PC-9 (cell line): ENCODE measurements around the gene MS4A10. TPM values are rescaled to one million over a fixed set of nuclear protein-coding genes. Genes with fewer than 3 reads are reported as not detected.

Source experiments
- BruUV-seq: library from RNA; stranded (reverse); fragments of 400-500 nt; replicated peaks from 2 replicates; lab custom pipeline; 2021; lab: Mats Ljungman, UMichigan
- CTCF ChIA-PET: fragments of 300-600 bp; sonication (Branson Sonifier 250); formaldehyde crosslinking; loops from one replicate; lab custom pipeline; 2022; ENCODE audit warnings: antibody characterized with exemption; lab: Charles Lee
- POLR2A ChIA-PET: fragments of 300-600 bp; sonication (Branson Sonifier 250); formaldehyde crosslinking; loops from one replicate; lab custom pipeline; 2022; ENCODE audit warnings: antibody characterized with exemption; ENCODE audit not compliant: unreplicated experiment; lab: Charles Lee
- DNase-seq, 2 experiments: peaks; one replicate each; pipeline versions ENCODE4 v3.0.0 to v3.0.0-alpha.2; 2015 to 2022; ENCODE audit warnings: mixed read lengths in 1 of 2
- H2AFZ ChIP-seq: fragments of 200-600 bp; sonication (generic); 2 replicates; pipeline ENCODE4 v1.8.1; 2017; ENCODE audit warnings: antibody characterized with exemption
- H3F3A ChIP-seq: fragments of 200-600 bp; sonication (generic); 2 replicates; pipeline ENCODE4 v1.8.1; 2017; ENCODE audit warnings: antibody characterized with exemption, mild to moderate bottlenecking, low read depth; ENCODE audit not compliant: insufficient read depth
- H3K27ac ChIP-seq: fragments of 200-600 bp; sonication (generic); 2 replicates; pipeline ENCODE4 v1.6.1; 2016; ENCODE audit warnings: mixed run types
- H3K27me3 ChIP-seq: fragments of 200-600 bp; sonication (generic); 2 replicates; pipeline ENCODE4 v1.6.1; 2016; ENCODE audit warnings: low read depth, mixed run types; ENCODE audit not compliant: insufficient read depth
- H3K36me3 ChIP-seq: fragments of 200-600 bp; sonication (generic); 2 replicates; pipeline ENCODE4 v1.6.1; 2016; ENCODE audit warnings: low read depth, mixed run types
- H3K4me1 ChIP-seq: fragments of 200-600 bp; sonication (generic); replicated peaks from 2 replicates; pipeline ENCODE4 v1.6.1; 2016; ENCODE audit warnings: mixed run types; ENCODE audit not compliant: insufficient read depth
- H3K4me2 ChIP-seq: fragments of 200-600 bp; sonication (generic); 2 replicates; pipeline ENCODE4 v1.6.1; 2017; ENCODE audit warnings: mixed run types
- H3K4me3 ChIP-seq: fragments of 200-600 bp; sonication (generic); 2 replicates; pipeline ENCODE4 v1.6.1; 2016; ENCODE audit warnings: mixed run types
- H3K79me2 ChIP-seq: fragments of 200-600 bp; sonication (generic); 2 replicates; pipeline ENCODE4 v1.6.1; 2017; ENCODE audit warnings: low read depth, mixed run types
- H3K9me2 ChIP-seq: fragments of 200-600 bp; sonication (generic); 2 replicates; pipeline ENCODE4 v1.8.1; 2017; ENCODE audit warnings: mild to moderate bottlenecking; ENCODE audit not compliant: insufficient read depth
- H3K9me3 ChIP-seq: fragments of 200-600 bp; sonication (generic); 2 replicates; pipeline ENCODE4 v1.8.1; 2016; ENCODE audit warnings: low read depth; ENCODE audit not compliant: insufficient read depth
- H4K20me1 ChIP-seq: fragments of 200-600 bp; sonication (generic); 2 replicates; pipeline ENCODE4 v1.8.1; 2017; ENCODE audit not compliant: insufficient read depth
- CTCF ChIP-seq: fragments of 200-600 bp; sonication (generic); conservative IDR thresholded peaks from 2 replicates; pipeline ENCODE4 v1.6.1; 2017; ENCODE audit warnings: mixed run types, antibody characterized with exemption, mild to moderate bottlenecking, moderate library complexity
- EZH2 ChIP-seq: fragments of 200-600 bp; sonication (generic); IDR thresholded peaks from 2 replicates; pipeline ENCODE4 v1.8.0; 2017; ENCODE audit warnings: antibody characterized with exemption, low read depth
- intact Hi-C: fragments of 100-400 bp; cut with micrococcal nuclease; formaldehyde crosslinking; loops from one replicate; pipeline ENCODE4 v1.10.0; 2022; ENCODE audit not compliant: unreplicated experiment
- total RNA-seq: library from RNA; stranded (reverse); gene quantifications from 2 replicates; pipeline ENCODE4 v1.2.3, GENCODE V29; 2021

The MS4A10 gene
- total RNA-seq, 1 experiment from 2014 or later: not detected

DNA sequence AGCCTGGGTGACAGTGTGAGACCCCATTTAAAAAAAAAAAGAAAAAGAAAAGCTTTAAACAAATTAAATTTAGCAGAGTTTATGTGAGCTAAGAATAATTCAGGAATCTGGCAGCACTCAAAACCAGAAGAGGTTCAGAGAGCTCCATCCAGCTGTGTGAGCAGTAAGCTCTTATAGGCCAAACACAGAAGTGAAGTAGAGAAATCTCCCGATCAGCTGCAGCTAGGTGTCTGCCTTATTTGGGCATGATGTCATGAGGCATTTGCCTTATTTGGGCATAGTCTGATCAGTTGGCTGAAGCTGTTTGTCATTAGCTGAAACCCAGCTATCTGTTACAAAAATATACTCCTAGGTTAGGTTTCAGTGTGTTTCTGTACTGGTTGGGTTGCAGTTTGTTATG is 20.3 kb upstream of the MS4A10 start:
- no TSS peak for BruUV-seq
- H3K4me1 ChIP-seq: no peaks in the 10 kb centered on the region
- no peaks in the 10 kb centered on the region for H4K20me1 ChIP-seq
- TF ChIP-seq EZH2 (no peak), CTCF (no peak)
- H3K9me3 ChIP-seq: no peaks in the 10 kb centered on the region
- H3K4me2 ChIP-seq: no peak overlapping the region
- H3K4me3 ChIP-seq: no peak overlapping the region
- POLR2A ChIA-PET: no interaction called here
- no peak overlapping the region for H3K27ac ChIP-seq
- H3K9me2 ChIP-seq: no peaks in the 10 kb centered on the region
- H3F3A ChIP-seq: no peaks in the 10 kb centered on the region
- no peaks in the 10 kb centered on the region for H3K79me2 ChIP-seq
- no peaks in the 10 kb centered on the region for H3K36me3 ChIP-seq
- CTCF ChIA-PET: interaction anchor here (0.6 to 2.0 kb wide), 2 partner anchors 10 to 122 kb away, joined by 3 to 6 read pairs; no protein-coding TSS in a partner anchor
- intact Hi-C loops: no loop called here
- no peak for DNase-seq
- H3K27me3 ChIP-seq: peaks cover 94% of the 10 kb centered on the region
- no peak overlapping the region for H2AFZ ChIP-seq

DNA sequence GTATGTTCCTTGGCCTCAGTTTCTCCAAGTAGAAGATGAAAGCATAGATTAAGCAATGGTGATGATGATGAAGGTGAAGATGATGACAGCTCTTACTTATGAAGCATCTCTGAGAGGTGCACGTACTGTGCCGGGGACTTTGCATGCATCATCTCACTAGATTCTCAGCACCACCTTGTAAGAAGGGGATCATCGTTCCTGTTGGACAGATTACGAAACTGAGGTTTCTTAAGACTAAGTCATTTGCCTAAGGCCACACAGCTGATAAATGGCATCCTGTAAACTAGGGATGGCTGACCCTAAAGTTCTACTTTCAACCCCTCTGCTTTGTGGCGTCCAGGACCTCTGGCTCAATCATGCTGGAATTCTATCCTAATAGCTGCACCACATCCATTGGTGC is 19.8 kb upstream of the MS4A10 start:
- no peaks in the 10 kb centered on the region for H3K79me2 ChIP-seq
- H4K20me1 ChIP-seq: no peaks in the 10 kb centered on the region
- TF ChIP-seq EZH2: no peak
- no peak for TF ChIP-seq CTCF
- H3K27me3 ChIP-seq: peaks cover 94% of the 10 kb centered on the region
- peak in 1 of 2 experiments; percentile 9 for DNase-seq
- no peaks in the 10 kb centered on the region for H3K4me1 ChIP-seq
- H3K27ac ChIP-seq: no peak overlapping the region
- H3K9me2 ChIP-seq: no peaks in the 10 kb centered on the region
- no peak overlapping the region for H3K4me3 ChIP-seq
- BruUV-seq: no TSS peak
- no peaks in the 10 kb centered on the region for H3K9me3 ChIP-seq
- H3K4me2 ChIP-seq: no peak overlapping the region
- no peaks in the 10 kb centered on the region for H3K36me3 ChIP-seq
- intact Hi-C loops: no loop called here
- CTCF ChIA-PET: interaction anchor here (2.0 kb wide), 1 partner anchor 10 kb away, joined by 6 read pairs; no protein-coding TSS in a partner anchor
- H3F3A ChIP-seq: no peaks in the 10 kb centered on the region
- POLR2A ChIA-PET: no interaction called here
- no peak overlapping the region for H2AFZ ChIP-seq

DNA sequence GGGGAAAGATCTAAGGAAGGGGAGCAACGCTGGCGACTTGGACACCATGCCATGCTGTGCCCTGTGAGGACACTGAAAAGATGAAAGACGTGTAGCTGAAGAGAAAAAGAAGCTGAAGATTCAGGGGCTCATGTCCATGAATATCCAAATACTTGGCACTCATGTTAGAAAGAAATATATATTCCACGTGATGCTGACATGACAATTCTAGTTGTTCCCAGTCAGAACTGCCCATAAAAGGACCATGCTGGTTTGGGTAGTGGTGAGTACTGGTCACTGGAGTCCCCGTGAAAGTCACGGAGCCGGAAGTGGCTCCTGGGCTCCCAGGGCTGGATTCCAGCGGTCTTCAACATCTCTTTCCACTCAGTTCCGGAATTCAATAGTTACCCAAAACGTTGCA is 18.6 kb upstream of the MS4A10 start:
- Histone ChIP-seq H3K9me3 (no peaks in the 10 kb centered on the region), H3F3A (no peaks in the 10 kb centered on the region), H3K4me3 (no peak overlapping the region), H3K9me2 (no peaks in the 10 kb centered on the region), H4K20me1 (no peaks in the 10 kb centered on the region), H3K27ac (no peak overlapping the region), H3K4me1 (no peaks in the 10 kb centered on the region), H3K79me2 (no peaks in the 10 kb centered on the region), H3K36me3 (no peaks in the 10 kb centered on the region), H3K27me3 (peaks cover 94% of the 10 kb centered on the region), H2AFZ (no peak overlapping the region), H3K4me2 (no peak overlapping the region)
- CTCF ChIA-PET: no interaction called here
- BruUV-seq: no TSS peak
- intact Hi-C loops: no loop called here
- TF ChIP-seq EZH2: no peak
- no peak for TF ChIP-seq CTCF
- peak in 1 of 2 experiments; percentile 25 for DNase-seq
- POLR2A ChIA-PET: no interaction called here
